Stimulated activated CD8-positive, alpha-beta memory T cell treated with anti-CD3 and anti-CD28 coated beads, Interleukin-7, amount 100 ng/mL, for 48 hours (primary cell): ENCODE measurements around the gene TRIM67.

ENCODE experiments used
- DNase-seq, 2 donors: peaks; one replicate each; pipeline ENCODE4 v3.0.0-alpha.2; 2020; ENCODE audit warnings: low read depth in 1 of 2; ENCODE audit errors: extremely low read depth in 1 of 2

TRIM67 gene

DNA sequence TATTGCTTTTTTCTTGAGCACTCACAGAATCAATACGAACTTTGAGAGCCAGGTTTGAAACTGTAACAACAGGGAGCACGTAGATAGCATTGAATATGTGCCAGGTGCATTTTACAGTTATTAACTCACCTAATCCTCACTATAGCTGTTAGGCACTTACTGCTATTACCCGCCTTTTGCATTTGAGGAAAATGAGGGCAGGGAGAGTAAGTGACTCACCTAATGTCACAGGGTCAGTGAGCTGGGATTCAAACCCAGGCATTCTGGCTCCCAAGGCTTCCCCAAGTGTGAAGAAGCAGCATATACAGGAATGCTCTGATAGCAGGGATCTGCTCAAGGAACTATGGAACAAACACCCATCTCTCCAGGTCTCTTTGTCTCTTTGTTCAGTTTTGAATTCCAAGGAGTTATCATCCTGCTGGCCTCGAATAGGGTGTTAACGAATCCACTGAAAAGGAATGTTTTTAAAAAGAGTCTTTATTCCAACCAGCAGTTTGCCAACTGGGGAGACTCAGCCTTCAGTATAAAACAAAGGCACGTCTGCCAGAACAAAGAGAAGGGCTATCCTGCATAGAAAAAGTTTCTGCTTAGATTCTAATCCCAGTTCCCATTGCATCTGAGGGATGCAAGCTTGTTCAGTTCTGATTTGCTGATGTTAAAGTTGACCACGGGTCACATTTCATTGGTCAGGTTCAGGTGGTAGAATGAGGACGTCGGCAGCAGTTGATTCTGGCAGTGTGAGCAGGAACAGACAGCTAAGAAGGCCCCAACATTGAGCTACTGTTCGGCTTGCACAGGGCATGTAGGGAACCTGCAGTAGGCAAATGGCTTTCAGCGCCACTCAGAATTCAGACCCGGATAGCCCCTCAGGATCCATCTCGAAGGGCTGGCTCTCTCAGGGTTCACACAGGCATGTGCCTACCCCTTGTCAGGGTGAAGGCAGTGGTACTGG is 22.1 kb downstream of the TRIM67 start:
- DNase-seq: no peak

DNA sequence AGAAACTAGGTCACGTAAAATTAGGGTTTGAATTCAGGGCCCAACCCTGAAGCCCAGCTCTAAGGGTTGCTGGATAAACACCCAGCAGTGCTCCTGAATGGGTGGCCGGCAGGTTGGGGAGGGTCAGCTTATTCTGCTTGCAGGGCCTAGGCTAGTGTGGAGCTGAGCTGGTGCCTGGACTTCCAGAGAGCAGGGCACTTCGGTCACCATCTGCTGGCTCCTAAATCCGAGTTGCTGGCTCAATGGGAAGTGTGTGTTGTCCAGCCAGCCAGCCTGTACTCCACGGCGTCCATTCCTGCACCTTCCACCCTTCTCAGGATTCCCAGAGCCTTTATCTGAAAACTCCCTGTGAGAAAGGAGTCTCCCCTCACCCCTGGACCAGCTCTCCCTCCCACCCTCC is 23.0 kb downstream of the TRIM67 start:
- no peak for DNase-seq

DNA sequence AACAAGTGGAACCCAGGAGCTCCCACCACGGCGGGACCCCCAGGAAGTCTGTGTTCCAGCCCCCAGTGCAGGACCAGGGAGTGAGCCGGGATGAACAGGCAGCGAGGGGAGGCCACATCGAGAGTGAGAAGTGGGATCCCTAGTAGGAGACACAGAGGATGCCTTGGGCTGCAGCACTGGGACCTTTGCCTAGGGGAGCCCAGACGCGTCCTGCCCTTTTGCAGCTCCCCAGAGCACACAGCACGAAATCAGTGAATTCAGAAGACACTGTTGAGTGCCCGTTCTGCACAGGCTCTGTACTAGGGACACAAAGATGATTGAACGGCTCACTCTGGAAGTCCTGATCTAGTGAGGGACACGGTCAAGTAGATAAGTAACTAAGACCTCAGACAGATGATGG is 23.5 kb downstream of the TRIM67 start:
- DNase-seq: no peak

DNA sequence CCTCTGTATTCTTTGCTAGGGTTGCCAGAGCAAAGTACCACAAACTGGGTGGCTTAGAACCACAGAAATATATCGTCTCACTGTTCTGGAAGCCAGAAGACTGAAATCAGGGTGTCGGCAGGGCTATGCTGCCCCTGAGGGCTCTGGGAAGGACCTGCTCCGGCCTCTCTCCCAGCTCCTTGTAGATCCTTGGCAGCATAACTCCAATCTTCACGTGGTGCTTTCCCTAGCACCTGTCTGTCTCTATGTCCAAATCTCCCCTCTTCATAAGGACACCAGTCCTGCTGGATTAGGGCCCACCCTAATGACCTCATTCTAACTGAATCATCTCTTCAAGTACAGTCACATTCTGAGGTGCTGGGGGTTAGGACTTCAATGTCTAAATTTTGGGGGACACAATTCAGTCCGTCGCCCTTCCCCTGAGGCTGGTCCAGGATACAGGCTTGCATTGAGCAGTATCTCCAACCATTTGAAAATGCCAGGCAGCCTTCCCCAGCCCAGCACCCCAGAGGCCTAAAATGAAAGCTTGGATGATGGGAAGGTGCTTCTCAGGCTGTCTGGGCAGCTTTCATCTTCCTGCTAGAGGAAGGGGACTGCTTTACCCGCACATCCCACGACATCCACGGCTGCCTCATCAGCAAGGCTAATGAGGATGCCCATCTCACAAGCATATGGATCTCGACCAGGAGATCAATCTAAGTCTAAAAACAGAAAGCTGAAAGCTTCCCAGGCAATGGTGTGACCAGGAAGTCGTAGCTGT is 24.7 kb downstream of the TRIM67 start:
- DNase-seq: no peak

DNA sequence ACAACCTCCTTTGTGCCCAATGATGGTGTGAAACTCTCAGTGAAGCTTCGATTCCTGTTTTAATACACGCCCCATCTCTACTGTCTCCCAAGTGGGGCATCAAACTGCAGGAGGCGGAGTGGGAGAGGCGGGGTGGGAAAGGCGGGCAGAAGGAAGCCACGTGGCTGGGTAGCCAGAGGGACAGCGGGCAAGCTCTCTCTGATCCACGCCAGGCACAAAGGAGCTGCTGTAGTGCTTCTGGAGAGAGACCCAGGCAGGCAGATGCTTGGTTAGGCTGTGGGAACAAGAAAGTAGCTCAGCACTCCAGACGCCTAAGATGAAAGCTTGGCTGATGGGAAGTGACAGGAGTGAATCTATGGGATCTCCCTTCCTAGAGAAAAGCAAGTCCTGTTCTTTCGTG is 25.7 kb downstream of the TRIM67 start:
- DNase-seq: no peak

DNA sequence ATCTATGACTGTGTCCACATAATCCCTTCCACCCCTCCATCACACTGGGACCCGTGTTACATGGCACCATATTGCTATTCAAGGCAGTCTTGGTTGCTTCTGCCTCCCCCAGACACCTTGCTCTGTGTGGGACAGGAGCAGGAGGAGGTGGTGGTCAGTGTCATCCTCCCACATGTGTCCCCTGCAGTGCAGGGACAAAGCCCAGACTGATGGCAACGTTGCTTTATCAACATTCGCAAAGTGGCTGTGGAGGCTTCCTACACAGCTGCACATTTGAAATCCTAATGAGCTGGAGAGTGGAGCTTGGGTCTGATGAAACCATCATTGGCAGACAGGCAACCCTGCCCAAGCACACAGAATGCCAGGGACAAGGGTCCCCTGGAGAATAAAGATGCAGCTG is 26.2 kb downstream of the TRIM67 start:
- DNase-seq: no peak

DNA sequence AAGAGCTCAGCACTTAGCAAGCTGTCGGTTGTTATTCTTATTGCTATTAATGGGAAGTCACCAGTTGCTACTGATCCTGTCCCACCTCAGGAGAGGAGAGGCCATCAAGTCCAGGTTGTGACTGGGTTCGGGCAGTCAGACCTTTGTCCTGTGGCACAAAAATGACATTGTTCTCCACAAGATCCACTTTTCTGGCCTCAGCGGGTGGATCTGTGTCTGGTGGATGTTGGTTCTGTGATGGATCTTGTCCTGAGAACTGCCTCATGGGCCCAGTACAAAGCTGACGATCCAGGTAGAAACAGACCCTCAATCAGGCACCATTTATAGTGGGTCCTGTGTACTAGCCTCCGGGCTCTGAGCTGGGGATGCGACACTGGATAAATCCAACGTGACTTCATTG is 26.9 kb downstream of the TRIM67 start:
- DNase-seq: no peak

DNA sequence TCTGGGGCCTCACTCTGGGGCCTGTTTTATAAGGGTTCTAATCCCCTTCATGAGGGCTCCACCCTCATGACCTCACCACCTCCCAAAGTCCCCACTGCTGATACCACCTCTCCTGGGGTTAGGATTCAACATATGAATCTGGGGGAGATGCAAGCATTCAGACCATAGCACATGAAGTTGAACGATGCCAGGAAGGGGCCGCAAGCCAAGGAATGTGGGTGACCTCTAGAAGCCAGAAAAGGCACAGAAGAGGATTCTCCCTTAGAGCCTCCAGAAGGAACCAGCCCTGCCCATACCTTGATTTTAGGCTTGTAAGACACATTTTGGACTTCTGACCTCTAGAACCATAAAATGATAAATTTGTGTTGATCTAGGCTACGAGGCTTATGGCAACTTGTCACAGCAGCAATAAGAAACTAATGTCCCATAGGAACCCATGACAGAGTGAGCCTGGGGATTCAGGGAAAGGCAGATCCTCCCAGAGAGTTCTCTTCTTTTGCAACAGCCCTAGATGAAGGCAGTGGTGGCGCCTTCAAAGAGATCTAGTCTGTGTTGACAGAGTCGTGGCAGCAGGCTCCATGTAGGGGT is 27.9 kb downstream of the TRIM67 start:
- no peak for DNase-seq

DNA sequence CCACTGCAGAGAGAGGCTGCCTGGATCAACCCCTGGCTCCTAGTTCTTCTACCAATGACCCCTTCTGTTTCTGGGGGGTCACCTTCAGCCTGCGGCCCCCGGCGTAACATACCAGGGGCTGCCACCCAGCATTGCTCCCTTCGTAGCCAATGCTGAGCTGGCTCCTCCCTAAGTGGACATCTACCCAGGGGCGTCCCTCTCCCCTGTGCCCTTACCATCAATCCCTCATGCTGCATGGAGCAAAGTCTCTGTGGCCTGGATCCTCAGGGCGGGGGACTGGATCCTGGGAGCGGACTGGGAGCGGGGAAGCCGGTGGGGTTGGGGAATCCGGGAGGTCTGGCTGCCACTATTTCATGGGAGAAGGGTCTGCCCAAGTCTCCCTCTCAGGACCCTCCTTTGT is 28.6 kb downstream of the TRIM67 start:
- no peak for DNase-seq

DNA sequence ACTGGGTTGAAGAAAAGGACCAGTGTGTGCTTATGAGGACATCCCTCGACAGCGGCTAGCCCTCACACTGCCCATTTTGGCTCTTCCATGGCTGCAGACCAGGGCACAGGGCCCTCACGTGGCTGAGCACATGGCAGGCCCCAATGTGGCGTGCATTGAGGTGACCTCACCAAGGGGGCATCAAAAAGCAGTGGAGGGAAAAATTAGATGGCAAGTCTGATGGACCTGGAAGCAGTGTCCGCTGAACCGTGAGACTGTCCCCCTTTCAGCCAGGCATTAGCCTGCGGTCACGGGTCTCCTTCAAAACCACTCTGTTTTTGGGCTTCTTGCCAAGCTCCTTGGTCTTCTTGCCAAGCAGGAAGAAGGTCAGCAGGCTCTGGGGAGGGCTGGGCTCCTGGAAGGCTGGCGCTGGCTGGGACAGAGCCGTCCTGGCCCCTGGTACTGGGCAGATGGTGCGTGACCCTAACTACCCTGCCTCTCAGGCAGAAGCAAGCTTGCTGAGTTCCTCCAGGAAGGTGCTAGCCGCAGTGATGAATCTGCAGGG is 30.8 kb downstream of the TRIM67 start:
- no peak for DNase-seq

DNA sequence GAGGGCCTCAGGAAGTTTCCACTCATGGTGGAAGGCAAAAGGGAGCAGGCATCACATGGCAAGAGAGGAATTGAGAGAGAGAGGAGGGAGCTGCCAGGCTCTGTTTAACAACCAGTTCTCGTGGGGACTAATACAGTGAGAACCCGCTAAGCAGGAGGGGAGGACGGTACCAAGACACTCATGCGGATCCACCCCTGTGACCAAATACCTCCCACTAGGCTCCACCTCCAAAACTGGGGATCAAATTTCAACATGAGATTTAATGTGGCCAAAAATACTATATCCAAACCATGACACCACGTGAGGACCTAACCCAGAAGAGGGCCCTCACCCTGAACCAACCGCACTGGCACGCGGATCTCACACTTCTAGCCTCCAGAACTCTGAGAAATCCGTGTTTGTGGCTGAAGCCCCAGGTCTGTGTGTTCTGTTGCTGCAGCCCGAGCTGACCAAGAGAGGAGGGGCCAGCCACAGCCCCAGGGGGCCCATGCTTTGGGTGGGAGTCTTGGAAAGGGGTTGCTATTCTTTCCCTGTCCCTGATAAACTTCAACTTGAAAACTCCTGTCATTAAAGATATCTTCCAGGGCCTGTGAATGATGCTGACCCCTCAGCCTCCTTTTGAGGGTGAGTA is 32.0 kb downstream of the TRIM67 start:
- DNase-seq: no peak

DNA sequence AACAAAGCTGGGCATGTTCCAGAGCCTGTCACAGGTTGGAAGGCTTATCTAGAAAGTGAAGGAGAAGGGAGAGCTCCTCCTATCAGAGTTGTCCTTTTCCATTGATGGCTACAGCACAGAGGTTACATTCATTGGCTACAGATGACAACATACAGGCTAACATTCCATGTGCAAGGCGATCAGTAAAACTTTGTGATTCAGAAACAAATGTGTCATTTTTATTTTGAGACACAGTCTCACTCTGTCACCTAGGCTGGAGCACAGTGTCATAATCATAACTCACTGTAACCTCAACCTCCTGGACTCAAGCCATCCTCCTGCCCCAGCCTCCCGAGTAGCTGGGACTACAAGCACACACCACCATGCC is 32.6 kb downstream of the TRIM67 start:
- no peak for DNase-seq

DNA sequence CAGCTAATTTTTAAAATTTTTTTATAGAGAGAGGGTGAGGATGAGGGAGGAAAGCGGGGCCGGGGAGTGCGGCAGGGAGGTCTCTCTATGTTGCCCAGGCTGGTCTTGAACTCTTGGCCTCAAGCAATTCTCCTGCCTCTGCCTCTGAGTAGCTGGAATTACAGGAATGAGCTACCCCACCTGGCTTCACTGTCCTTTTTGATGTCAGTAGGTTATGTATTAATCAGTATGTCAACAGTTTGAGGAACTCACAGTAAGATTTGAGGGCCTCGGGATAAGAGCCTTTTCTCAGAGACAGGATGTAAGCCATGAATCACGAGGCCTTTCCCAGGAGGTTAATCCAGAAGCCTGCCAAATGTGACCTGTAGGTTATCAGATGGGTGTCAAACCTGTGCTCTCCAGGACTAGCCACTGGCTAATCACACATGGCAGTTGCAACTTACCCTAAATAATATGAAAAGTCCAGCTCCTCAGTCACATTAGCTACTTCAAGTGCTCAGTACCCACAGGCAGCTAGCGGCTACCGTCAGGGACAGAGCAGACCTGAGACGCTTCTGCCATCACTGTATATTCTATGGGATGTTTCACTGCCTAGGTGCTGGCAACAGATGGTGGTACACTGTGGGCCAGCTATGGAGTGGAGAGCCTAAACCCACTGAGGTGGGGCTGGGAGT is 33.1 kb downstream of the TRIM67 start:
- DNase-seq: no peak

DNA sequence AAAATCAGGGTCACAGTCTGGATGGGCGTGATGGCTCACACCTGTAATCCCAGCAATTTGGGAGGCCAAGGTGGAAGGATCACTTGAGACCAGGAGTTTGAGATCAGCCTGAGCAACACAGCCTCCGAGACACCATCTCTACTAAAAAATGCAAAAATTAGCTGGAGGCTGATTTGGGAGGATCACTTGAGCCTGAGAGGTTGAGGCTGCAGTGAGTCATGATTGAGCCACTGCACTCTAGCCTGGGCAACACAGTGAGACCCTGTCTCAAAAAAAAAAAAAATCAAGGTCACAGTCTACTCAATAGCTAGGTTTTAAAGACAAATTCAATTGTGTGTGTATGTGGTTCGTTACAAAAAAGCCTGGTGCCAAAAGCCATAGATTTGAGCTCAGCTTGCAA is 34.4 kb downstream of the TRIM67 start:
- no peak for DNase-seq

DNA sequence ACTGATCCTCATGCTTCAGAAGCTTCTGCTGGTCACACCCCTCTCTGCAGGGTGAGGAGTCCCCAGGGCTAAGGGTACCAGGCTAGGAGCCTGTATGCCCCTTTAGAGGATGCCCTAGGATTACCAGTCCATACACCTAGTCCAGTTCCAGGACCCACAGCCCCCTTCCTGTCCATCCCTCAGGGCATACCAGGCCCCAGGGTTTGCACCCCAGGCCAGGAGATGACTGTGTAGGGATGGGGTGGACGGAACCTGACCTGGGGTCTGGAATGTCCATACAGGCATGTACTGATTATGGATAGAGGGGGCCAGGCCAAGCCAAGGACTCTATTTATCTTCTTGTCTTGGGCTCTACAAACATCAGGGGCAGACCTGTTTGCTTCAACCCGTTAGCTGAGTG is 34.9 kb downstream of the TRIM67 start:
- no peak for DNase-seq

DNA sequence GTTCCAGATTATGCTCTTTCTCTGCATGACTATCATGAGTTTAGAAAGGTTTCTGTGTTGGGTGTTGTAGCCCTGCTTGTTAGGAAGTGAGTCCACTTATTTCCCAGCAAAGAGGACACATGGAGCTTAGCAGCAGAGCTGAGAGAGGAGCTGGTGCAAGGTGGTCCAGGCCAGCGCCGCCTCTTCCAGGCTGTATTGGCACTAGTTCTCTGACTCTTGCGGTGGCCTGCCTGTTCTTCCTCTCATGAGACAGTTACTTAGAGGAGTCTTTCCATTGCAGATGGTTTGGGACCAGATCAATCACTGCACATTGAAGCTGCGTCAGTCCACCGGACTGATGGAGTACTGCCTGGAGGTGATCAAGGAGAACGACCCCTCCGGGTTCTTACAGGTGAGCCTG is 38.0 kb downstream of the TRIM67 start:
- DNase-seq: no peak

DNA sequence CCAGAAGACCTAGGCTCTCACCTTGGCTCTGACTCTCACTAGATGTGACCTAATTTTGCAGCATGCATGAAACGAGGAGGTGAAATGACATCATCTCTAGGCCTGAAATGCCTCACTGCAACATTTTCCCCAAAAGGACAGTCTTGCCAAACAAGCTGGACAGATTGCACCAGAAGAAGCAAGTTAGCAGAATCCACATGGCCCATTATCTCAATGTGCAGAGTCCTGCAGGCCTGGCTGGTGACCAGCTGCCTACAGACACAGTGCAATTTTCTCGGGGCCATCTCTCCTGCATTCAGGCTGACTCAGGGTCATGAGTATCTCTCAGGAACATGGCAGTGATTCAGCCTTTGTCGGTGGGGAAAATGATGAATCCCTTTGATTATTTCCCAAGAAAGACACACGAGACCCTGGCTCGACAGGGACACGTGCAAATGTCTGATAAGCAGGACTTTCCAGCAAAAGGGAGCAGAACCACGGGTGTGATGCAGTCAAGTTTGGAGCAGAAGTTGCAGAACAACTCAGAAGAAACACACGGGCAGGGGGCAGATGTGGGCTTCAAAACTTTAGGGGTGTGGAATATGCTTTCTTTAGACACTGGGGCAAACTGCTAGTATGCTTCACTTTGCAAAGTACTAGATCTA is 38.7 kb downstream of the TRIM67 start:
- DNase-seq: no peak

DNA sequence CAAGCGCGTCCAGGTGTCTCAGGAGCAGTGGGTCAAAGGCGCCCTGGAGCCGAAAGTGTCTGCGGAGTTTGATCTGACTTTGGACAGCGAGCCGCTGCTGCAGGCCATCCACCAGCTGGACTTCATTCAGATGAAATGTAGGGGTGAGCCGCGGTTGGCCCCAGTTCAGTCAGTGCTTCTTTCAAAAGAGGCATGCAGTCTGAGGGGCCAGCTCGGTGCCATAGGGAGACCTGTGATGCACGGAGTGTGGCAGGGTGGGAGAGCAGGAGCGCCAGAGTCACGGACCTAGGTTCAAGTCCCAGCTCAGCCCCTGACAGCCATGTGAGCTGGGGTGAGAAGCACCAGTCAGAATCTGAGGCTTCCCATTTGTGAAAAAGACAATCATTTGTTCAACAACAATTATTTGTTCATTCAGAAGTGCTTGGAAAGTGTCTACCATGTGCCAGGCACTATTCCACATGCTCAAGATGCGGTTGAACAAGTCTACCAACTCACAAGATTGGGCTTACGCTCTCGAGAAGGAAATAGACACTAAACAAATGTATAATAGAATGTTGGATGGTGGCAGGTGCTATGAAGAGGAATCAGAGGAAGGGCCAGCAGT is 39.6 kb downstream of the TRIM67 start:
- no peak for DNase-seq

DNA sequence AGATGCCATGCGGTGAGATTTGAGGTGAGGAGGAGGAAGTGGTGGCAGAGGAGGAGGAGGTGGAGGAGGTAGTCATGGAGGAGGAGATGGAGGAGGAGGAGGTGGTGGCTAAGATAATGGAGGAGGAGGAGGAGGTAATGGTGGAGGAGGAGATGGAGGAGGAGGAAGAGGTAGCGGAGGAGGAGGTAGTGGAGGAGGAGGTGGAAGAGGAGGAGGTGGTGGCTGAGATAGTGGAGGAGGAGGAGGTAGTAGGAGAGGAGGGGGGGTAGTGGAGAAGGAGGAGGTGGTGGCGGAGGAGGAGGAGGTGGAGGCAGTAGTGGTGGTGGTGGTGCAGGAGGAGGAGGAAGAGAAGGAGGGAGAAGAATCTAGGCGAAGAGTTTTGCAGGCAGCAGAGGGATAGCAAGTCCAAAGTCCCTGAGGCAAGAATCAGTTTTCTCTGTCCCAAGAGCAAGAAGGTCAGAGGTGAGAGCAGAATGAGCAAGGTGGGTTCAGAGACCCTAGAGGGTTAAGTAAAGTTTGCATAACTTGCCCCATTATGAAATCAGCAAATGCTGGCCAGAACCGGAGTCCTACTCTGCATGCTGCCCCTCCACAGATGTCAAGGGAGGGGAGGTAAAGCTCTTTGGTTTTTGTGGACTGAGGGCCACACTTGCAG is 40.2 kb downstream of the TRIM67 start:
- no peak for DNase-seq
